OCI-LY1 (cell line): ENCODE results near the gene SUGCT.

Source experiments
- H2AFZ ChIP-seq: fragments of 200-600 bp; sonication (generic), shearing (Covaris generic); 2 replicates; pipeline ENCODE4 v1.6.0; 2014; ENCODE audit warnings: antibody characterized with exemption, mild to moderate bottlenecking, low read length
- H3F3A ChIP-seq: fragments of 200-600 bp; sonication (generic), shearing (Covaris generic); 2 replicates; pipeline ENCODE4 v1.6.0; 2014; ENCODE audit warnings: mild to moderate bottlenecking, antibody characterized with exemption, low read length, moderate library complexity; ENCODE audit not compliant: insufficient read depth
- H3K27ac ChIP-seq: fragments of 200-600 bp; sonication (generic); 2 replicates; pipeline ENCODE4 v1.5.1; 2014; ENCODE audit warnings: low read length, mixed run types, mild to moderate bottlenecking, low read depth; ENCODE audit not compliant: poor library complexity, severe bottlenecking
- H3K27me3 ChIP-seq: fragments of 200-600 bp; sonication (generic); 2 replicates; pipeline ENCODE4 v1.6.0; 2014; ENCODE audit warnings: antibody characterized with exemption, mild to moderate bottlenecking, low read length, moderate library complexity; ENCODE audit not compliant: insufficient read depth
- H3K36me3 ChIP-seq: fragments of 200-600 bp; sonication (generic); 2 replicates; pipeline ENCODE4 v1.6.1; 2014; ENCODE audit warnings: mild to moderate bottlenecking, antibody characterized with exemption, low read length, moderate library complexity, mixed read lengths; ENCODE audit not compliant: insufficient read depth
- H3K4me1 ChIP-seq: fragments of 200-600 bp; sonication (generic); 2 replicates; pipeline ENCODE4 v1.5.1; 2014; ENCODE audit warnings: mild to moderate bottlenecking, low read length, moderate library complexity; ENCODE audit not compliant: insufficient read depth, severe bottlenecking
- H3K4me2 ChIP-seq: fragments of 200-600 bp; sonication (generic), shearing (Covaris generic); 2 replicates; pipeline ENCODE4 v1.6.1; 2014; ENCODE audit warnings: low read length
- H3K4me3 ChIP-seq: fragments of 200-600 bp; sonication (generic); 2 replicates; pipeline ENCODE4 v1.5.1; 2014; ENCODE audit warnings: low read length, low read depth, mild to moderate bottlenecking, mixed read lengths; ENCODE audit not compliant: poor library complexity, severe bottlenecking
- H3K79me2 ChIP-seq: fragments of 200-600 bp; shearing (Covaris generic); 2 replicates; pipeline ENCODE4 v1.6.1; 2016; ENCODE audit warnings: mixed run types, low read length, mixed read lengths; ENCODE audit not compliant: insufficient read depth
- H3K9ac ChIP-seq: fragments of 200-600 bp; sonication (generic), shearing (Covaris generic); 2 replicates; pipeline ENCODE4 v1.6.1; 2014; ENCODE audit warnings: mild to moderate bottlenecking, low read length, mixed read lengths
- H3K9me2 ChIP-seq: fragments of 200-600 bp; sonication (generic), shearing (Covaris generic); 2 replicates; pipeline ENCODE4 v1.6.1; 2014; ENCODE audit warnings: low read depth, mild to moderate bottlenecking, low read length, mixed read lengths
- H3K9me3 ChIP-seq: fragments of 200-600 bp; shearing (Covaris generic); 2 replicates; pipeline ENCODE4 v1.6.1; 2014; ENCODE audit warnings: low read length, mixed read lengths
- H4K20me1 ChIP-seq: fragments of 200-600 bp; sonication (generic), shearing (Covaris generic); 2 replicates; pipeline ENCODE4 v1.6.0; 2016; ENCODE audit warnings: mild to moderate bottlenecking, low read length; ENCODE audit not compliant: insufficient read depth
- CTCF ChIP-seq: fragments of 200-600 bp; sonication (generic), shearing (Covaris generic); IDR thresholded peaks from 2 replicates; pipeline ENCODE4 v1.5.1; 2017; ENCODE audit warnings: mild to moderate bottlenecking, antibody characterized with exemption, low read length, moderate library complexity, mixed read lengths
- EZH2 ChIP-seq: fragments of 200-600 bp; sonication (generic), shearing (Covaris generic); IDR thresholded peaks from 2 replicates; pipeline ENCODE4 v1.8.0; 2017; ENCODE audit warnings: borderline replicate concordance, mixed run types, mild to moderate bottlenecking, antibody characterized with exemption, low read length, moderate library complexity, mixed read lengths

SUGCT gene

GRCh38 chr7:40595129-40595528 is 460.3 kb downstream of the SUGCT start:
- Histone ChIP-seq H3K4me1 (no peaks in the 10 kb centered on the region), H2AFZ (no peak overlapping the region), H3K9me2 (no peaks in the 10 kb centered on the region), H3K4me2 (no peak overlapping the region), H3K79me2 (no peaks in the 10 kb centered on the region), H3K4me3 (no peak overlapping the region), H3K9ac (no peak overlapping the region), H3K27ac (no peak overlapping the region), H3F3A (no peaks in the 10 kb centered on the region), H3K9me3 (no peaks in the 10 kb centered on the region), H3K27me3 (no peaks in the 10 kb centered on the region), H4K20me1 (no peaks in the 10 kb centered on the region), H3K36me3 (no peaks in the 10 kb centered on the region)
- TF ChIP-seq CTCF, result no peak
- no peak for TF ChIP-seq EZH2

GRCh38 chr7:40595832-40596231 is 461.0 kb downstream of the SUGCT start:
- Histone ChIP-seq H3F3A (no peaks in the 10 kb centered on the region), H3K27ac (no peak overlapping the region), H3K36me3 (no peaks in the 10 kb centered on the region), H3K9me2 (no peaks in the 10 kb centered on the region), H3K9me3 (no peaks in the 10 kb centered on the region), H3K27me3 (no peaks in the 10 kb centered on the region), H3K79me2 (no peaks in the 10 kb centered on the region), H3K4me3 (no peak overlapping the region), H3K4me2 (no peak overlapping the region), H3K9ac (no peak overlapping the region), H4K20me1 (no peaks in the 10 kb centered on the region), H3K4me1 (no peaks in the 10 kb centered on the region), H2AFZ (no peak overlapping the region)
- TF ChIP-seq CTCF, result no peak
- no peak for TF ChIP-seq EZH2

GRCh38 chr7:40597517-40597916 is 462.7 kb downstream of the SUGCT start:
- no peaks in the 10 kb centered on the region for H3K9me3 ChIP-seq
- no peaks in the 10 kb centered on the region for H4K20me1 ChIP-seq
- H3K9me2 ChIP-seq, result no peaks in the 10 kb centered on the region
- H3K36me3 ChIP-seq, result no peaks in the 10 kb centered on the region
- no peak overlapping the region for H3K27ac ChIP-seq
- no peaks in the 10 kb centered on the region for H3K79me2 ChIP-seq
- no peak overlapping the region for H3K4me3 ChIP-seq
- TF ChIP-seq EZH2, result no peak
- TF ChIP-seq CTCF, result no peak
- no peak overlapping the region for H3K9ac ChIP-seq
- no peaks in the 10 kb centered on the region for H3F3A ChIP-seq
- no peak overlapping the region for H2AFZ ChIP-seq
- H3K27me3 ChIP-seq, result no peaks in the 10 kb centered on the region
- H3K4me1 ChIP-seq, result no peaks in the 10 kb centered on the region
- H3K4me2 ChIP-seq, result no peak overlapping the region
